Amniotic epithelial cell (primary cell): ENCODE data around the gene UBA3.

Experiments used
- DNase-seq: peaks from one replicate; pipeline ENCODE4 v3.0.0-alpha.2; 2010; ENCODE audit warnings: low read depth

UBA3 gene

DNA sequence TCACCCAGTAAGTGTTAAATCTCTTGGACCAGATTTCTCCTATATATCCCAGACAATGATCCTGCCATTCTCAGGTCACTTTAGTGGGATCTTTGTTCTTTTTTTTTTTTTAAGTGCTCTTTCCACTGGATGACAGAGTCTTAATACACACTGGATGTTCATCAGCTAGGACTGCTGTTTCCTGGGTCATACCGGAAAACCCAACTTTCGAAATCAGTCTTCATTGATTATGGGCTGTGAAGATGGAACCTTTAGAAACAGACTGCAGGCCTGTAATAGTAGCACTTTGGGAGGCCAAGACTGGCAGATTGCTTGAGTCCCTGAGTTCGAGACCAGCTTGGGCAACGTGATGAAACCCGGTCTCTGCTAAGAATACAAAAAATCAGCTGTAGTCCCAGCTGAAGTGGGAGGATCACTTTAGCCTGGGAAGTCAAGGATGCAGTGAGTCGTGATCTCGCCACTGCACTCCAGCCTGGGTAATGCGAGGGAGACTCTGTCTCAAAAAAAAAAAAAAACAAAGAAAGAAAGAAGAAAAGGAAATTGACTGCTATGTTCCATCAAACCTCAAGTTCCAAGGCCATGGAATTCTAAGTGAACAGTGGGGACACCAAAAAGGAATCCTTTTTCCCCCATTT, 69.0 kb downstream of the UBA3 start:
- DNase-seq, result peak; percentile 47

DNA sequence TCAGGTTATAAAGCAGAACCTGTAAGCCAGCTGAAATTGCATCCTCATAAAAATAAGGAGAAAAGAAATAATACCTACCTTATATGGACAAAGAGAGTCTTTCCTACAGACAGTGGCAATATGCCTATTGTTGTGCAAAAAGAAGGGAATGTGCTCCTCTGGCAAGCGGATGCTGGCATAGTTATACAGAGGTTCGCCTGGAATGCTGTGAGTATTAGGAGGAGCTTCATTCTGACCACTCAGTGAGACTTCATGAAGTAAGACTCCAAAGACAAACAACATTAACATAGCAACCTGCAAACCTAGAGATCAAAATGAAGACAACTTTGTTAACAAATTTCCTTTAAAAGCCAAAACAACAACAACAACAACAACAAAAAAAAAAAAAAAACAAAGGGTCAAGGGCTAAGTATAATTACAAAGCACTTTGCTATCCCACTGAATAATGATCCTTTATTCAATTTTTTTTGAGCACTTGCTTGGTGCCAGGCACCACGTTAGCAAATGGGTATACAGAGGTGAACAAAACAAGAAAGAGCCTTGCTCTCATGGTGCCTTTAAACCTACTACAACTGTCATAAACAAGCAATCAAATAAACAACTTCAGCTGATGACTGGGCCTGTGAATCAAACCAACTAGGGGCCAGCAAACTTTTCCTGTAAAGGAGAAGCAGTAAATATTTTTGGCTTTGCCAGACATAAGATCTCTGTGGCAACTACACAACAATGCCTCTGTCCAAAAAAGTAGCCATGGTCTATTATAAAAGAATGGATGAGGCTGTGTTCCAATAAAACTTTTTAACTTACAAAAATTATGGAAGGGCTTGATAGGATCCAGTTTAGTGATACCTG, 70.4 kb downstream of the UBA3 start:
- DNase-seq, result peak; percentile 94

DNA sequence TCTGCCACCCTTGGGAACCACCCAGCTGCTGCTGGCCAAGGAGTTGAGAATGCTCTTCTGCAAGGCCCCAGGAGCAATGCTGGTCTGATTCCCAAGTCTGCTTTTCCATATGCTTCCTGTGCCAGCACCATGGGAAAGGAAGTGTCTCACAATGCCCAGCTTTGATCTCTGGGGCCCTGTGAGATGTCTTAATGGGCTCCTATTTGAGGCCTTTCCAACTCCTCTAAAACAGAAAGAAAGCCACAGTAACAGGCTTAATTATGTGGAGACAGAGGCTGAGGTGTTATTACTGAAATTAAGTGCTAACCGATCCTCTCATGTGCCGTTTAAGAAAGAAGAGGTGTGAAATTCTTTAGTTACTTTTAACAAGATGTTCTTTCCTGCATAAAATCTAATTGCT, 71.2 kb downstream of the UBA3 start:
- DNase-seq, result no peak

DNA sequence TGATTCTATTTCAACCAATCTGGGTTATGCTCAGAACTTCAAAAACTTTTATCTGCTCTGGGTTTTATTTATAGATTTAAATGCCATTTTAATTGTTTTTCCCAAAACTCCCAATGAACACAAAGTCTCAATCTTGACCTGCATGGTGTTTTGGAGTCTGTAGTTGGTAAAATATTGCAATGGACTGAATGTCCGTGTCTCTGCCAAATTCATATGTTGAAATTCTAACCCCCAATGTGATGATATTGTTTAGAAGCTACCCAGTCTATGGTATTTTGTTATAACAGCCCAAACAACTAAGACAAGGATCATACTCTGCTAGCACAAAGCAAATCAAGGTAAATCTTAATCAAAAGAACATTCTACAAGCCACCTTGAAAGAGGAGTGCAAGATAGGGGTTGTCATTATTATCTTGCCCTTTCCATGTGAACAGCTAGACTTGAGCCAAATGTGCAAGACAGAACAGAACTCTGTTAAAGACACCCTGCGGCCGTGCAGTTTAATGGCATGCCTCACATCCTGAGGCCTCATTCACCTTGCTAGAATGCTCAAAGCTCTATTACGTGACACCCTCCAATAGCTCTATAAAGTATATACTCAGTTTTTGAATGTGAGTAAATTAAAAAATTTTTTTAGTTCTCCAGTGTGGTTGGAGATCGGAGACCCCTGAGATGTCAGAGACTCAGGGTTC, 74.2 kb downstream of the UBA3 start:
- DNase-seq, result no peak

- DNase-seq, result peak; percentile 69
These were observed 74.9 kb downstream of the UBA3 start for GRCh38 chr3:69005071-69005790.
